Lower leg skin (tissue), 3 donors: ENCODE results near the gene RBFOX2.

Experiments
- CTCF ChIP-seq, 3 donors: fragments of 450-650 bp; IDR thresholded peaks; one replicate each; pipeline ENCODE4 v1.5.1; 2016; ENCODE audit warnings: antibody characterized with exemption in 3 of 3, mild to moderate bottlenecking in 3 of 3, moderate library complexity in 2 of 3
- POLR2A ChIP-seq, 2 donors: fragments of 450-650 bp; IDR thresholded peaks; one replicate each; pipeline ENCODE4 v1.6.1; 2016 to 2017; ENCODE audit warnings: antibody characterized with exemption in 2 of 2, mild to moderate bottlenecking in 1 of 2, moderate library complexity in 1 of 2

DNA sequence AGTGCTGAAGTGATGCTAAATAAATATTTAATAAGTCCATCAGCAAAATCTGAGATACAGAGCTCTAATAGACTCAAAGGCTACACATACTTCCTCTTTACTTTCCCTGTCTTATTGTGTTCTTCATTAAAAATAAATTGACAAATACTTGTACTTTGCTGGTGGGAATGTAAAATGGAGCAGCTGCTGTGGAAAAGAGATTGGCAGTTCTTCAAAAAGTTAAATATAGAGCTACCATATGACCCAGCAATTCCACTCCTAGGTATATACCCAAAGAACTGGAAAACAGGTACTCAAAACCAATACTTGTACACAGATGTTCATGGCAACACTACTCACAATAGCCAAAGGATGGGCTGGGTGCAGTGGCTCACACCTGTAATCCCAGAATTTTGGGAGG, 76.0 kb downstream of the RBFOX2 start:
- TF ChIP-seq CTCF (IDR thresholded peaks at IDR 0.05) = no peak
- TF ChIP-seq POLR2A (IDR thresholded peaks at IDR 0.05) = no peak
